A673 (cell line): ENCODE data around the gene RAPGEF4. TPM values are rescaled to one million over a fixed set of nuclear protein-coding genes. Genes with fewer than 3 reads are reported as not detected.

Source experiments
- BruUV-seq: library from RNA; stranded (reverse); fragments of 400-500 nt; replicated peaks from 2 replicates; lab custom pipeline; 2021; lab: Mats Ljungman, UMichigan
- CTCF ChIA-PET: fragments of 300-600 bp; sonication (Branson Sonifier 250); formaldehyde crosslinking; loops from one replicate; lab custom pipeline; 2022; ENCODE audit warnings: antibody characterized with exemption; lab: Charles Lee
- POLR2A ChIA-PET: fragments of 300-600 bp; sonication (Branson Sonifier 250); formaldehyde crosslinking; loops from one replicate; lab custom pipeline; 2022; ENCODE audit warnings: antibody characterized with exemption; ENCODE audit not compliant: low non-redundant PET; lab: Charles Lee
- DNase-seq: peaks from one replicate; pipeline ENCODE4 v3.0.0-alpha.2; 2015; ENCODE audit warnings: low spot score
- H3K27ac ChIP-seq: fragments of 200-600 bp; sonication (generic); 2 replicates; pipeline ENCODE4 v1.5.1; 2016; ENCODE audit warnings: mixed run types, low read depth, mild to moderate bottlenecking, mixed read lengths, antibody characterized with exemption, low read length; ENCODE audit not compliant: poor library complexity, severe bottlenecking
- H3K27me3 ChIP-seq: fragments of 200-600 bp; sonication (generic); replicated peaks from 2 replicates; pipeline ENCODE4 v1.6.1; 2017; ENCODE audit warnings: mixed run types, low read depth, mild to moderate bottlenecking, mixed read lengths, antibody characterized with exemption, low read length; ENCODE audit not compliant: insufficient read depth, poor library complexity
- H3K36me3 ChIP-seq: fragments of 200-600 bp; sonication (generic); 2 replicates; pipeline ENCODE4 v1.6.1; 2016; ENCODE audit warnings: mixed run types, mild to moderate bottlenecking, mixed read lengths, antibody characterized with exemption, low read length; ENCODE audit not compliant: insufficient read depth, poor library complexity, severe bottlenecking
- H3K4me1 ChIP-seq: fragments of 200-600 bp; sonication (generic); 2 replicates; pipeline ENCODE4 v1.6.1; 2017; ENCODE audit warnings: mixed run types, mild to moderate bottlenecking, mixed read lengths, antibody characterized with exemption, low read length; ENCODE audit not compliant: insufficient read depth, poor library complexity, severe bottlenecking
- H3K4me3 ChIP-seq: fragments of 200-600 bp; sonication (generic); 2 replicates; pipeline ENCODE4 v1.5.1; 2016; ENCODE audit warnings: low read depth, mixed run types, mild to moderate bottlenecking, mixed read lengths, low read length; ENCODE audit not compliant: poor library complexity, severe bottlenecking
- H3K9me3 ChIP-seq: fragments of 200-600 bp; sonication (generic); 2 replicates; pipeline ENCODE4 v1.6.1; 2016; ENCODE audit warnings: mixed run types, low read depth, mild to moderate bottlenecking, mixed read lengths, antibody characterized with exemption, low read length; ENCODE audit not compliant: poor library complexity, severe bottlenecking
- EZH2 ChIP-seq: fragments of 200-600 bp; sonication (generic); IDR thresholded peaks from 2 replicates; pipeline ENCODE4 v1.6.1; 2017; ENCODE audit warnings: borderline replicate concordance, low read depth, mild to moderate bottlenecking, mixed read lengths, antibody characterized with exemption, low read length; ENCODE audit not compliant: poor library complexity, severe bottlenecking
- intact Hi-C: fragments of 100-400 bp; cut with micrococcal nuclease; formaldehyde crosslinking; loops from one replicate; pipeline ENCODE4 v1.10.0; 2022; ENCODE audit not compliant: unreplicated experiment
- total RNA-seq: library from RNA; stranded (reverse); gene quantifications from 2 replicates; pipeline ENCODE4 v1.2.3, GENCODE V29; 2021
- TF ChIP-seq, protein P1 (sequence below): fragments of 300-800, 200-600 bp; sonication (generic); conservative IDR thresholded peaks from 2 replicates; pipeline ENCODE4 v1.5.1; 2017; ENCODE audit warnings: low read depth, mild to moderate bottlenecking, antibody characterized with exemption, low read length, moderate library complexity, mixed read lengths

Gene RAPGEF4
- total RNA-seq, 1 experiment from 2014 or later, result 0.26 TPM

DNA sequence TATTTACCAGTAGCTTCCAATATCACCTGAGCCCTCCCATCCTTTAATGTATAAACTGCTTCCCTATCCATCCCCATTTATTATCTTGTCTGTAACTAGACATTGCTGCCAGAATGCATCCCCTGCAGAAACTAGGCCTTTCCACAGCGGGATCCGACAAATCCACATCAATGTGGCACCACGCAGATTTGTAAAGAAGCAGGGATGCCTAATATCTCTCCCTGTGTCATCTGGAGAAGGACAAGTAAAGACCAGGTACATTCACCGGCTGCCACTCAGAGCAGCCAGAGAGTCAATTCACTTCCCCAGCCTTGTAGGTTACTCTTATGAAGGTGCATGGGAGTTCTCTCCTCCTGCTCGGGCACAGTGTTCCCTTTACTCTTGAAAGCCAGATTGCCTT is 241.2 kb downstream of the RAPGEF4 start:
- DNase-seq, result no peak
- TF ChIP-seq, protein P1, sequence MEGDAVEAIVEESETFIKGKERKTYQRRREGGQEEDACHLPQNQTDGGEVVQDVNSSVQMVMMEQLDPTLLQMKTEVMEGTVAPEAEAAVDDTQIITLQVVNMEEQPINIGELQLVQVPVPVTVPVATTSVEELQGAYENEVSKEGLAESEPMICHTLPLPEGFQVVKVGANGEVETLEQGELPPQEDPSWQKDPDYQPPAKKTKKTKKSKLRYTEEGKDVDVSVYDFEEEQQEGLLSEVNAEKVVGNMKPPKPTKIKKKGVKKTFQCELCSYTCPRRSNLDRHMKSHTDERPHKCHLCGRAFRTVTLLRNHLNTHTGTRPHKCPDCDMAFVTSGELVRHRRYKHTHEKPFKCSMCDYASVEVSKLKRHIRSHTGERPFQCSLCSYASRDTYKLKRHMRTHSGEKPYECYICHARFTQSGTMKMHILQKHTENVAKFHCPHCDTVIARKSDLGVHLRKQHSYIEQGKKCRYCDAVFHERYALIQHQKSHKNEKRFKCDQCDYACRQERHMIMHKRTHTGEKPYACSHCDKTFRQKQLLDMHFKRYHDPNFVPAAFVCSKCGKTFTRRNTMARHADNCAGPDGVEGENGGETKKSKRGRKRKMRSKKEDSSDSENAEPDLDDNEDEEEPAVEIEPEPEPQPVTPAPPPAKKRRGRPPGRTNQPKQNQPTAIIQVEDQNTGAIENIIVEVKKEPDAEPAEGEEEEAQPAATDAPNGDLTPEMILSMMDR, result no peak
- no peak for TF ChIP-seq EZH2
- Histone ChIP-seq H3K4me1 (no peaks in the 10 kb centered on the region), H3K27me3 (peaks cover 19% of the 10 kb centered on the region), H3K9me3 (no peaks in the 10 kb centered on the region), H3K36me3 (no peaks in the 10 kb centered on the region), H3K27ac (no peak overlapping the region), H3K4me3 (no peak overlapping the region)
- ChIA-PET POLR2A (no interaction called here), CTCF (no interaction called here)
- no TSS peak for BruUV-seq
- intact Hi-C loops, result no loop called here

DNA sequence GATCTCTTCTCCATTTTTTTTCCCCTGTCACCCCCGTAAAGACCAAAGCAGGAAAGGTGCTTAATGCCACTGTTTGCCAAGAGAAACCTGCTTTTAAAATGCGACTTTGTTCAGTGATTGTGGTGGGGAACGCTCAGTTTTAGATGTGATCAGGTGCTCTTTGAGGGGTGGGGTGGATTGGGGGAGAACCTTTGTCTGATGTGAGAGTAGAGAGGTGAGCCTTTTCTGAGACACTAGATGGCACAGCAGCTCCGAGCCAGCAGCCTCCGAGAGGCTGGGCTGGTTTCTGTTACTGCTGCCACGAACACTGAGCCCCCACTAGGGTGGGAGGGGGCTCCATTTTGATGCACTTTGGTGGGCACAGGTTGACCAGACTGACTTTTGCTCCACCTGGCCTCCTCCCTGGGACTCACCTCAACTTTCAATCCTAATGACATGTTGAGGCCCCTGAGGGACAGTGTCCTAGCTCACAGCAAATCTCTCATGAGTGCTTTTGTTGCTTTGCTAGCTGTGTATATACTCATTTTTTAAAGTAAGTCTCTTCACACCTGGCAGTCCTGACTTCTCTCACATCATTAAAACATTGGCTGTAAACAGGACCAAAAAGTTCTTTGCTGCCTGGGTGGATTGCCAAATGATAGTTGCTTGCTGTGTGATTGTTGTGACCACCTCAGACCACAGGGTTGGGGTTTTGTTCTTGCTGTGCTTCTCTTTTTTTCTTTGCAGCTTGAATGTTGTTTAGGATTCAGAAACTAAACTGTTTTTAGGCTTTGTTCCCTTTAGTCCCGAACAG is 241.8 kb downstream of the RAPGEF4 start:
- CTCF ChIA-PET, result no interaction called here
- no peak overlapping the region for H3K27ac ChIP-seq
- intact Hi-C loops, result no loop called here

DNA sequence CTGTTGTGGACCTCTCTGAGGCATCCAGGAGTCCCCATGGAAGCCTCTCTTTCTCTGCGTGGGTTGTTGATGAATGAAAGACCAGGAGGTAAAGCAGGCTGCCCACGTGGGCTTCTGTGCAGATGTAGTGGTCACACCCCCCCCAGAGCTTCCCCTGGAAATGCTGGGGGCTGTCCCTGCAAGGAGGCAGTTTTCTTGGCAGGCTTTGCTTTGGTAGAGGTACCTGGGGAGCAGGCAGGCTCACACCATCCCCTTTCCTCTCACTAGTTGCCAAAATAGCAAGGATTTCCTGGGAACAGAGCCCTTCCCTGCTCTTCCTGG is 242.4 kb downstream of the RAPGEF4 start:
- Histone ChIP-seq H3K27me3 (peaks cover 19% of the 10 kb centered on the region), H3K4me1 (no peaks in the 10 kb centered on the region), H3K4me3 (no peak overlapping the region), H3K27ac (no peak overlapping the region), H3K36me3 (no peaks in the 10 kb centered on the region), H3K9me3 (no peaks in the 10 kb centered on the region)
- TF ChIP-seq EZH2, result no peak
- TF ChIP-seq, protein P1, result no peak
- BruUV-seq, result no TSS peak
- DNase-seq, result no peak
- CTCF ChIA-PET, result no interaction called here
- intact Hi-C loops, result no loop called here
- POLR2A ChIA-PET, result no interaction called here

More for the DNA sequence above, 241.8 kb downstream of the RAPGEF4 start:
- Histone ChIP-seq H3K36me3 (no peaks in the 10 kb centered on the region), H3K27me3 (peaks cover 19% of the 10 kb centered on the region), H3K4me1 (no peaks in the 10 kb centered on the region), H3K4me3 (no peak overlapping the region), H3K9me3 (no peaks in the 10 kb centered on the region)
- POLR2A ChIA-PET, result no interaction called here
- BruUV-seq, result no TSS peak
- DNase-seq, result no peak
- TF ChIP-seq, protein P1, result no peak
- no peak for TF ChIP-seq EZH2
